Coronary artery (tissue), 2 donors: ENCODE results near the gene ZNF268.

ENCODE experiments used
- DNase-seq: peaks from one replicate; pipeline ENCODE4 v3.0.0-alpha.2; 2017; ENCODE audit warnings: low spot score
- H3K27ac ChIP-seq, 2 donors: fragments of 200-600 bp; sonication (generic); one replicate each; pipeline ENCODE4 v1.5.1; 2016 to 2019
- H3K4me3 ChIP-seq: fragments of 200-600 bp; sonication (generic); 2 replicates; pipeline ENCODE4 v1.5.1; 2016; ENCODE audit warnings: mild to moderate bottlenecking, moderate library complexity
- CTCF ChIP-seq: fragments of 200-600 bp; sonication (generic); IDR thresholded peaks from one replicate; pipeline ENCODE4 v1.5.1; 2019; ENCODE audit warnings: antibody characterized with exemption

The ZNF268 gene

GRCh38 chr12:133181238-133181959 lies at the start of gene ZNF268:
Gene ZNF268, plus strand, starts transcription at chr12:133181495. Its CDS starts 503 bp downstream, at chr12:133181998.
- TF ChIP-seq CTCF, result peak; percentile 47
- peak; percentile 91 for DNase-seq
- H3K4me3 ChIP-seq, result peak within 1 kb of the TSS; percentile 84
- H3K27ac ChIP-seq, result peak within 1 kb of the TSS; percentile 55 to 66

- no peak for TF ChIP-seq CTCF
- no peak overlapping the region for H3K4me3 ChIP-seq
- DNase-seq, result no peak
- H3K27ac ChIP-seq, result no peak overlapping the region
Observed at GRCh38 chr12:133135747-133136146, 45.5 kb upstream of the ZNF268 start.

GRCh38 chr12:133145981-133146380 lies 35.3 kb upstream of the ZNF268 start:
- no peak overlapping the region for H3K27ac ChIP-seq
- no peak for DNase-seq
- TF ChIP-seq CTCF, result no peak
- H3K4me3 ChIP-seq, result peak overlapping the region; percentile 32

- no peak for DNase-seq
- H3K27ac ChIP-seq, result no peak overlapping the region
- H3K4me3 ChIP-seq, result peak overlapping the region; percentile 38
- TF ChIP-seq CTCF, result no peak
Observed at GRCh38 chr12:133156125-133156690, 25.1 kb upstream of the ZNF268 start.

- no peak for DNase-seq
- TF ChIP-seq CTCF, result no peak
- H3K4me3 ChIP-seq, result no peak overlapping the region
- H3K27ac ChIP-seq, result no peak overlapping the region
Observed at GRCh38 chr12:133165776-133166175, 15.5 kb upstream of the ZNF268 start.

- DNase-seq, result no peak
- TF ChIP-seq CTCF, result no peak
- no peak overlapping the region for H3K27ac ChIP-seq
- no peak overlapping the region for H3K4me3 ChIP-seq
Observed at GRCh38 chr12:133172491-133172890, 8.8 kb upstream of the ZNF268 start.

- H3K4me3 ChIP-seq, result no peak overlapping the region
- no peak for DNase-seq
- TF ChIP-seq CTCF, result no peak
- H3K27ac ChIP-seq, result no peak overlapping the region
Observed at GRCh38 chr12:133174901-133175300, 6.4 kb upstream of the ZNF268 start.
